ENCODE measurements around the gene TCF15. TPM values are rescaled to one million over a fixed set of nuclear protein-coding genes. Genes with fewer than 3 reads are reported as not detected.

Gene TCF15, protein sequence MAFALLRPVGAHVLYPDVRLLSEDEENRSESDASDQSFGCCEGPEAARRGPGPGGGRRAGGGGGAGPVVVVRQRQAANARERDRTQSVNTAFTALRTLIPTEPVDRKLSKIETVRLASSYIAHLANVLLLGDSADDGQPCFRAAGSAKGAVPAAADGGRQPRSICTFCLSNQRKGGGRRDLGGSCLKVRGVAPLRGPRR
- total RNA-seq, result not detected

GRCh38 chr20:610130-611046 lies at the start of gene TCF15:
Gene TCF15 (minus strand): TSS chr20:610309. CDS start chr20:610237, 72 bp downstream.

GRCh38 chr20:653110-653589 lies 43.0 kb upstream of the TCF15 start, which contains the start of gene SRXN1:
Gene SRXN1 (minus strand): TSS chr20:653200. CDS start chr20:653185, 15 bp downstream.

Other genes starting within 250 kb of the TCF15 start
- gene TRIB3, start 229.5 kb downstream of the TCF15 start, total RNA-seq, result 10.6 TPM
- gene RBCK1, start 202.0 kb downstream of the TCF15 start, total RNA-seq, result 37.2 TPM
- gene TBC1D20, start 147.8 kb downstream of the TCF15 start, total RNA-seq, result 22.2 TPM
- 244 TPM for gene CSNK2A1, start 66.5 kb downstream of the TCF15 start, total RNA-seq
- 9.7 TPM for gene SRXN1, start 42.9 kb upstream of the TCF15 start, total RNA-seq
- gene SCRT2, start 65.5 kb upstream of the TCF15 start, total RNA-seq, result 6.3 TPM
- not detected for gene SLC52A3, start 158.2 kb upstream of the TCF15 start, total RNA-seq
- 9.1 TPM for gene FAM110A, start 223.4 kb upstream of the TCF15 start, total RNA-seq

Data from parietal lobe (tissue), 1 donor.